Erythroblast (primary cell): Measurements from ENCODE around the gene CALR.
"Not testable (repeated sequence)": the region's sequence is repeated elsewhere in the genome, so short reads cannot be mapped to it uniquely, and the experiment has no call there.

Experiments
- DNase-seq, 2 experiments: peaks; one replicate each; lab custom pipeline; 2025; lab: John Stamatoyannopoulos, UW
- GATA1 ChIP-seq: IDR thresholded peaks from 2 replicates; pipeline ENCODE4 v1.6.1; 2011; ENCODE audit warnings: low read depth, mild to moderate bottlenecking, control low read depth, low read length, moderate library complexity
- POLR2A ChIP-seq: IDR thresholded peaks from 2 replicates; pipeline ENCODE4 v1.6.1; 2011; ENCODE audit warnings: mild to moderate bottlenecking, low read length

The CALR gene

GRCh38 chr19:12937927-12938778 lies at the start of gene CALR:
CALR (plus strand) TSS chr19:12938609; CDS start chr19:12938680, 71 bp downstream.
- peak; percentile 99 for TF ChIP-seq POLR2A
- TF ChIP-seq GATA1: no peak
- peak; percentile 100 for DNase-seq

- peak; percentile 87 for TF ChIP-seq POLR2A
- not testable (repeated sequence) for DNase-seq
These were observed 48.1 kb upstream of the CALR start for GRCh38 chr19:12890299-12890786.

- peak; percentile 99 to 100 for DNase-seq
- TF ChIP-seq POLR2A (peak; percentile 78), GATA1 (no peak)
These were observed 47.4 kb upstream of the CALR start, which contains the start of gene GCDH for GRCh38 chr19:12890787-12891552. GCDH (plus strand) TSS chr19:12891160; CDS start chr19:12891305, 145 bp downstream.

- peak; percentile 48 to 55 for DNase-seq
- TF ChIP-seq GATA1: no peak
- no peak for TF ChIP-seq POLR2A
These were observed 46.8 kb upstream of the CALR start for GRCh38 chr19:12891553-12892021.

- DNase-seq: no peak
- TF ChIP-seq GATA1 (no peak), POLR2A (no peak)
These were observed 44.8 kb upstream of the CALR start for GRCh38 chr19:12893582-12893981.

- no peak for DNase-seq
- TF ChIP-seq GATA1: no peak
- no peak for TF ChIP-seq POLR2A
These were observed 41.9 kb upstream of the CALR start for GRCh38 chr19:12896460-12896859.

GRCh38 chr19:12899891-12900518 lies 38.4 kb upstream of the CALR start:
- DNase-seq: no peak
- TF ChIP-seq POLR2A (no peak), GATA1 (no peak)

- TF ChIP-seq GATA1: no peak
- TF ChIP-seq POLR2A: no peak
- DNase-seq: no peak
These were observed 31.2 kb upstream of the CALR start for GRCh38 chr19:12907166-12907565.

GRCh38 chr19:12912571-12912970 lies 25.8 kb upstream of the CALR start:
- no peak for DNase-seq
- no peak for TF ChIP-seq POLR2A
- TF ChIP-seq GATA1: no peak

GRCh38 chr19:12913011-12913561 lies 25.3 kb upstream of the CALR start:
- no peak for TF ChIP-seq POLR2A
- no peak for DNase-seq

- no peak for DNase-seq
- TF ChIP-seq GATA1 (no peak), POLR2A (no peak)
These were observed 24.3 kb upstream of the CALR start for GRCh38 chr19:12913851-12914690.

GRCh38 chr19:12915860-12916259 lies 22.5 kb upstream of the CALR start:
- DNase-seq: not testable (repeated sequence)

GRCh38 chr19:12918253-12918652 lies 20.2 kb upstream of the CALR start:
- TF ChIP-seq POLR2A: no peak
- DNase-seq: no peak
